Fibroblast of skin of right biceps (primary cell): ENCODE data around the gene PANK4.
"Not testable (repeated sequence)": the region's sequence is repeated elsewhere in the genome, so short reads cannot be mapped to it uniquely, and the experiment has no call there.

Experiments
- DNase-seq: peaks from one replicate; pipeline ENCODE4 v3.0.0-alpha.2; 2013

Gene PANK4

DNA sequence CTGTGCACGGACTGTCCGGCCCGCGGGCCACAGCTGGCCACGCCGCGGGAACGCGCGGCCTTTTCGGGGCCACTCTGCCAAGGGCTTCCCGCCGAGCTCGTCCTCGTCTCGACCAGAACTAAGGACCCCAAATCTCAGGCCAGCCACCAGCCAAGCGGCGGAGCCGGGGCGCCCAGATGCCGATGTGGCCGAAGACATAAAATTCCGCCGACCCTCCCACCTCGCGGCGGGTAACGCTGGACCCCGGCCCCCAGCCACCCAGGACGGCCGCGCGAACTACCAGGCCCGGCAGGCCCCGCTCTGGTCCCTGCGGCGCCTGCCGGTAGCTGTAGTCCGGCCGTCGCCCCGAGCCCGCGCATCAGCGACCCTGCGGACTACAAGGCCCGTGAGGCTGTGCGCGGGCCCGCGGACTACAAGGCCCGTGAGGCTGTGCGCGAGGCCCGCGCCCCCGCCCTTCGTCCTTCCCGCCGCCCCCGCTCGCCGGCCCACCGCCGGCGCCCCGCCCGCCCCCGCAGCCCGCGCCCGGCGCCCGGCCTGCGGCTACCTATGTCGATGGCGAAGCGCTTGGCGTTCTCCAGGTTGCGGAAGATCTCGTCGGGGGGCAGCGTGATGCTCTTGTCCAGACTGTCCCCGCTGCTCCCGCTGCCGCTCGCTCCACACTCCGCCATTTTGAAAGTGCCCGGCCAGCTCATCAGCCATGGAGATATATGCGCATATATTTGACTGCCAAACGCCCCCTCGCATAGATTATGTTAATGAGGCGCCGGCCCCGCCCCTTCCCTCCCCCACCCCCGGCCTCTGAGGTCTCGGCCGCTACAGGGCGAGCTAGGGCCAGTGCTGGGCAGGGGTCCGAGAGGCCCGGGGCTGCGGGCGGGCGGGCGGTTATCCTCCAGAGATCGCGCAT is at the start of gene PANK4:
Gene PANK4, minus strand, starts transcription at position 677 of the 904 bp plus-strand sequence. Its CDS starts 9 bp downstream, at position 668.
- peak; percentile 93 for DNase-seq

DNA sequence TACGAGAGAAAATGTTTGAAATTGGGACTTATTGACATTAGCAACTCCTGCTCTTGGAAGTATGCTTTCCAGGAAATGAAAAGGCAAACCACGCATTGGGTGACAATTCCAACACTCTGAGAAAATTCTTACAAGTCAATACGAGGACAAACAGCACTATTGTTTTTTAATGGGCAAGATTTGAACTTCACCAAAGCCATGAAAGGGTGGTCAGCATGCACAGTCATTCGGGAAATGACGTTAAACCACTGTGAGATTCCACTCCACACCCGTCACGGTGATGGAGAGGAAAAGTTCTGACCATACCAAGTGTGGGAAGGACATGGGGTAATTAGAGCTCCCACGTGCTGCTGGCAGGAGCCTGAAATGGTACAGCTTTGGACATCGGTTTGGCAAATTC is 48.0 kb upstream of the PANK4 start:
- DNase-seq = no peak

DNA sequence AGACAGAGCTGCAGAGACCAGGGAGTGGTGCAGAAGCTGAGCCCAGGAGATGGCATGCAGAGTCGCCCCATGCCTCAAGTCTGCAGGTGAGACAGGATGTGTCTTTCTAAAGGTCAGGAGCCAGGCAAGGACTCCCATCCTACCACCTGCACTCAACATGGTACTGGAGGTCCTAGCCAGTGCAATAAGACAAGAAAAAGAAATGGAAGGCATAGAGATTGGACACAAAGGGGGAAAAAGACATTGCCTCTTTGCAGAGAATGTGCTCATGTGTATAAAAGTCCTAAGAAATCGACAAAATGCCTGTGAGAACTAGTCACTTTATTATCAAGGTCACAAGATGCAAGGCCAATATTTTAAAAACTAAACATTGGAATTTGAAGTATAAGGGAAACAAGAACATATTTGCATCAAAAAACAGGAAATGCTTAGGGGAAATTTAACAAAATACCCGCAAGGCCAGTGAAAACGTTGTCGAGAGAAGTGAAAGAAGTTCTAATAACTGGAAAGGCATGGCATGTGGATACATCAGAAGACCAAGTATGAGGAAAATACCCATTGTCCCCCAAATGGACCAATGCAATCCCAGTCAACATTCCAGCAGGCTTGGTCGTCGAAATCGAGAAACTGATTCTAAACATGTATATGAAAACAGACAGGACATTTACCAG is 47.0 kb upstream of the PANK4 start:
- DNase-seq = no peak

DNA sequence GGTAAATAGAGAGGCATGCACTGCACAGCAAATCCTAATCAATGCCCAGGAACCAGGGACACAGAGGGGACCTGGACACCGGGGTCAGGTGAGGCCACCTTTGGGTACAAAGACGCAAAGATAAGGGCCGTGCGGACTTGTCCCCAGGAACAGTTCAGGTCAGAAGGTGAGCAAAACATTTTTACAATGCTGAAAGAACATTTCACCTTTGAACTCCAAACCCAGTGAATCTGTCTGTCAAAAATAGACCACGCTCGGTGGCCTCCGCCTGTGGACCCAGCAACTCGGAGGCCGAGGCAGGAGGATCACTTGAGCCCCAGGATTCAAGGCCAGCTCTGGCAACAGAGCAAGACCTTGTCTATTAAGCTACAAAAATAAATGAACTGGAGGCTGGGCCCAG is 45.0 kb upstream of the PANK4 start:
- no peak for DNase-seq

DNA sequence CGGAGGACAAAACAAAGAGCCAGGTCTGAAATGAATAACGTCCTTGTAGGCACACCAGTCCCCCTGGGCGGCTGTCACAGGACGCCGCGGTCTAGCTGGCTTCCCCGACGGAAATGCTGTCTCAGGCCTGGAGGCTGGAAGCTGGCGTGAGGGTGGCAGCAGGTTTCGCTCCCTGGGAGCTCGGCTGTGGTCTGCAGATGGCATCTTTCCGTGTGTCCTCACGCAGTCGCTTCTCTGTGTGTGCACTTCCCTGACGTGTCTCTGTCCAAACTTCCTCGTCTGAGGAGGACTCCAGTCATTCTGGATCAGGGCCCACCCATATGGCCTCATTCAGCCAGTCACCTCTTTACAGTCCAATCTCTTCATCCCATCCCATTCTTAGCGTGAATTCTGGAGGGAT is 43.9 kb upstream of the PANK4 start:
- DNase-seq = no peak

DNA sequence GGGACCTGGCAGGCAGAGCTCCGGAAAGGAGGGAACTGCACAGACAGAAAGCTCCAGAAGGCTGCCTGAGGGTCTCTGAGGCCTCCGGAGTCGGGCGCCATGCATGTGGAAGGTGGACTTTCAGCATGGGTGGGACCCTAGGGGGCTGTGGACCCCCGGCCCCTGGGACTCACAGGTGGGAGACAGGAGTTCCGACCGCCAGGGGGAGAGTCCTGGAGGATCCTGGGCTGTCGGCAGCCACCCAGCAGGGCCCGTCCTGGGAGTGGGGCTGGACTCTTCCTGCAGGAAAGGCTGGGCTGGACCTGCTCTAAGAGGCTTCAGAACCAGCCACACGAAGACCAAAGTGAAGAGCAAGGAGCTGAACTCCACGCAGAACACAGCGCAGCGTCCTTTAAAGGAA is 43.3 kb upstream of the PANK4 start:
- DNase-seq = not testable (repeated sequence)

DNA sequence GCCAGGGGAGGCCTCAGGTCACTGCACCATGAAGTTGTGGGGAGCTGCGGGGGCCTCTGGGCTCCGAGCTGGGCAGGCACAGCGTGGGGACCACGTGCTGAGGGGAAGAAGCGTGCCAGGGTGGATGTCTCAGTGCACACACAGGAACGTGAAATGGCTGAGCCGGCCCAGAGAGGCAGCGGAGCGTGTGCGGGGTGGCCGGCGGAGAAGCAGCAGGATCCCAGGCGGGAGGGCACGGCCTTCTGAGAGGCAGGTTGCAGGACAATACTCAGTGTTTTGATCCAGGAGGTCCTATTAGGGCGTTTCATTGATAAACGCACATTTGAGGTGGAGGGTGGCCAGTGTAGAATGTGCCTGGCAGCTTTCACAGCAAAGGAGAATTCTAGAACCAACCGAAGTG is 42.7 kb upstream of the PANK4 start:
- DNase-seq = no peak

DNA sequence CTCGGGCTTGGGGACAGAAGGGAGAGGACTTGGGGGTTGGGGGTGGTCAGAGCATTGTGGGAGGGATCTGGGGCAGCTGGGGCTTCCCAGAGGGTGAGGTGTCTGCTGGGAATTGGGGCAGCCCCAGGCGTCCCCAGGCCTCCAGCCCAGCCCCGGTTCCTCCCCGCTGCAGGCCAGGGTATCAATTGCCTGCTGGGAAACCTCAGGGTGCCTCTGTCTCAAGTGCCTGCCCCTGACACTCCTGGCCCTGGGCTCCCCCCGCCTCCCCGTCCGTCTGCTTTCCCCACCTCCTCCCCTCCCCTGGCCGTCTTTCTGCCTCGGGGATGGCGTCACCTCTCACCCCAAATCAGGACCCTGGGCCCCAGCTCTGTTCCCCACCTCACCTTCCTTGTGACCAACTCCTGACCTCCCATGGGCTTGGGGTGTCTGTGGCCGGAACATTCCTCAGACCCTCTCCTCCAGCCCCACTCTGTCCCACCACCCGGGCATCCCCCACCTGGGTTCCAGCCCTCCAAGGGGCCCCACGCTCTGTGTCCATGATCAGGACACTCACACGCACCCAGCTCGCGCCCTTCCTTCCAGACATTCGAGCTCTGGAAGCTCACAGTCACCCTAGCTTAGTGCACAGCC is 41.9 kb upstream of the PANK4 start:
- not testable (repeated sequence) for DNase-seq

DNA sequence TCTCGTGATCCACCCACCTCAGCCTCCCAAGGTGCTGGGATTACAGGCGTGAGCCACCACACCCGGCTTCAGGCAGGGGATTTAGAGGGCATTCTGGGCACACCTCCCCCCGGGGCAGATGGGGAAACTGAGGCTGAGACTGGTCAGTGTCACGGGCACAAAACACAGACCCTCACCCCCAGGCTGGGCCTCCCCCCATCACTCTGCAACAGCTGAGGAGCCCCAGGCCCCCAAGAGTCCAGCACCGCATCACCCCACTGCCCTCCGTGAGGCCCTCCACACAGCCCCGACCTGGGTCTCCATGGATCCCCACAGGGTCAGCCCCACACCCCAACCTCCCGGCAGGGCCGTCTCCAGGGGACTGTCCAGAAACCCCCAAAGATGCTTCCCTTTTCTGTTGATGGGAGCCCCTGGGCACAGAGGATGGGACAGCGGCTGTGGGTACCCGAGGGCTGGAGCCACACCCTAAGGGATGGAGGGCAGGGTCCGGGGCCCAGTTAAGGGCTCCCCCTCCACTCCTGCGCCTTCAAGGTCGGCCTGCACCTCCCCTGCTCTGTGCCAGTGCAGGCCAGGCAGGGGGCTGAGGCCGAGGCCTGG is 40.8 kb upstream of the PANK4 start:
- no peak for DNase-seq

DNA sequence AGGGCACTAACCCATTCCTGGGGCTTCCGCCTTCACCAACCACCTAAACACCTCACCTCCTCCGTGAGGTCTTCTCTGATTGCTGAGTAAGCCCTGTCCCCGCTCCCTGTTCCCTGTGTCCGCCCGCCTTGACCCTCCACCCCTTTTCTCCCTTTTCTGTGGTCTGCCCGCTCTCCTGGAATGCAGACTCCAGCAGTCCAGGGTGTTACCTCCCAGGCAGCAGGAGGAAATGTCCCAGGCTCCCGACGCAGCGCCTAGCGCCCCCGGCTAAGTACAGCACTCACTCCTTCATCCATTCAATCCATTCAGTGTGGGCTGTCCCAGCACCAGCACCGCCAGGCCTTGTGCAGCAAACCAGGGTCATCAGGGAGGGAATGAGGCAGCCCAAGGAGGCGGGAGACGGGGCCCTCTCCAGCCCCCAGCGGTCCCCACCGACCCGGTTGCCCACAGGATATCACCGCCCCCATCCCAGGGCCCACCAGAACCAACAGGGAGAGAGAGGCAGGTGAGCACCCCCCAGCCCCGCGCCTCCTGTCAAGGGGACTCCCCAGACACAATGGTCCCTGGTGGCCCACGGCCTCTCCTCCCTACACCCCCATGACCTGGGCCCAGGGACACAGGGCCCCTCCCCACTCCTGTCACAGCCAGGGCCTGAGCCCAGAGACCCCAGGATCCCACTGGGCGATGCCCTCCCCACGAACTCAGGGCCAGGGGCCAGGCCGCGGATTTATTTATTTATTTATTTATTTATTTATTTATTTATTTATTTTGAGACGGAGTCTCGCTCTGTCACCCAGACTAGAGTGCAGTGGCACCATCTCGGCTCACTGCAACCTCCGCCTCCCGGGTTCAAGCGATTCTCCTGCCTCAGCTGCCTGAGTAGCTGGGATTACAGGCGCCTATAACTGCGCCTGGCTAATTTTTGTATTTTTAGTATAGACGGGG is 40.0 kb upstream of the PANK4 start:
- no peak for DNase-seq

DNA sequence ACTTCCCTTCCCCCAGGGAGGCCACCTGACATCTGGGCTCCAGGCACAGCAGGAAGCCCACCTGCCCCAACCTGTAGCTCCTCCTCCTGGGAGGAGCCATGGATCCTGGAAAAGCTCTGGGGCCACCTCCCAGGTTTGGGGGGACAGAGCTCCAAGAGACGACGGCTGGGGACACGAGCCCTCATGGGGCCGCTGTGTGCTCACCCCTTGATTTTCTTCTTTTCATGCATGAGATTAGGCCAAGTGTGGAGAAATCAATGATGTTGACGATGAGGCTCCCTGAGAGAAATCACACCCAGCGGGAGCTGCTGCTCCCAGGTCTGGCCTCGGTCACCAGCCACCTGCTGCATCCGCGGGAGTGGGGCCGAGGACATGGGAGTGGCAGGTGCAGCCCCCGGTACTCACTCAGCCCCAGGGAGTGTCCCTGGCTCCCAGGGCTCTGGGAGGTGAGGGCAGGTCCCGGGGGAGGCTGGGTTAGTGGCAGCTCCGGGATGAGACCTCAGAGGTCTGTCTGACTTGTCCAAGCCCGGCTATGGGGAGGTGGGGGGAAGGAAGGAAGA is 38.5 kb upstream of the PANK4 start:
- DNase-seq = no peak

DNA sequence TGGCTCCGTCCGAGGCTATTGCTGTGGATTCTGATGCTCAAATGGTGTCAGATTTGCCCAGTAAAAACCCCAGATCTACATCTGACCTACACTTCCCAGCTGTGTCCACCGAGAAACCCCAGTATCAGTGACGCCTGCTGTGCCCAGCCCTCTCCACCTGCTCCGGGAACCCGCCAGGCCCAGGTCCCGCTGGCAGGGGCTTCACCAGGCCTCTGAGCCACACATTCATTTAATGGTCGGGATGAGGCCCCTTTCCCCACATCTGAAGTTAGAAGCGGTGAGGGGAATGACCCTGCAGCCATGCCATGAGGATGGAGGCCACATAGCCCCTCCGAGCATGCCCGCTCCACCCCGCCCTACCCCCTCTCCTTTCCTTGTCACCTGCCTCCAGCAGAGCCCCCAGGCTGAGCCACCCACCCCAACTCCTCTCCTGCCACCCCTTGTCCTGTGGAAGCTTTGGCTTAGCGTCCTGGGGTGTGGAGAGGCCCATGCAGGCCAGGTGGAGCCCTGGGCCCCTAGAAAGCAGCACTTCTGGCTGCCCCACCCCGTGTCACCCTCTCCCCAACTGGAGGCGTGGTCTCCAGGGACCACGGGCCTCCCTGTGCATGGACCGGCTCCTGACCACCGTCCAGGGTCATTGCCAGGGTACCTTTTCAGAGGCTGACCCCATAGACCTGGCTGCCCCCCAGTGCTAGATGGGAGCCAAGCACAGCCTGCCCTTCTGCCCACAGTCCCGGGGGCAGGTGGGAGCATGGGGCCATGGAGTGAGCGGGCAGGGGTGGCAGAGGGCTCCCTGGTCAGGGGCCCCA is 37.8 kb upstream of the PANK4 start:
- no peak for DNase-seq

DNA sequence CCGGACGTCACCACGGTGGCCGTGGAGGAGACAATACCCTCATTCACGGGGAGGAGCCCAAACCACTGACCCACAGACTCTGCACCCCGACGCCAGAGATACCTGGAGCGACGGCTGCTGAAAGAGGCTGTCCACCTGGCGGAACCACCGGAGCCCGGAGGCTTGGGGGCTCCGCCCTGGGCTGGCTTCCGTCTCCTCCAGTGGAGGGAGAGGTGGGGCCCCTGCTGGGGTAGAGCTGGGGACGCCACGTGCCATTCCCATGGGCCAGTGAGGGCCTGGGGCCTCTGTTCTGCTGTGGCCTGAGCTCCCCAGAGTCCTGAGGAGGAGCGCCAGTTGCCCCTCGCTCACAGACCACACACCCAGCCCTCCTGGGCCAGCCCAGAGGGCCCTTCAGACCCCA is 36.8 kb upstream of the PANK4 start:
- no peak for DNase-seq

DNA sequence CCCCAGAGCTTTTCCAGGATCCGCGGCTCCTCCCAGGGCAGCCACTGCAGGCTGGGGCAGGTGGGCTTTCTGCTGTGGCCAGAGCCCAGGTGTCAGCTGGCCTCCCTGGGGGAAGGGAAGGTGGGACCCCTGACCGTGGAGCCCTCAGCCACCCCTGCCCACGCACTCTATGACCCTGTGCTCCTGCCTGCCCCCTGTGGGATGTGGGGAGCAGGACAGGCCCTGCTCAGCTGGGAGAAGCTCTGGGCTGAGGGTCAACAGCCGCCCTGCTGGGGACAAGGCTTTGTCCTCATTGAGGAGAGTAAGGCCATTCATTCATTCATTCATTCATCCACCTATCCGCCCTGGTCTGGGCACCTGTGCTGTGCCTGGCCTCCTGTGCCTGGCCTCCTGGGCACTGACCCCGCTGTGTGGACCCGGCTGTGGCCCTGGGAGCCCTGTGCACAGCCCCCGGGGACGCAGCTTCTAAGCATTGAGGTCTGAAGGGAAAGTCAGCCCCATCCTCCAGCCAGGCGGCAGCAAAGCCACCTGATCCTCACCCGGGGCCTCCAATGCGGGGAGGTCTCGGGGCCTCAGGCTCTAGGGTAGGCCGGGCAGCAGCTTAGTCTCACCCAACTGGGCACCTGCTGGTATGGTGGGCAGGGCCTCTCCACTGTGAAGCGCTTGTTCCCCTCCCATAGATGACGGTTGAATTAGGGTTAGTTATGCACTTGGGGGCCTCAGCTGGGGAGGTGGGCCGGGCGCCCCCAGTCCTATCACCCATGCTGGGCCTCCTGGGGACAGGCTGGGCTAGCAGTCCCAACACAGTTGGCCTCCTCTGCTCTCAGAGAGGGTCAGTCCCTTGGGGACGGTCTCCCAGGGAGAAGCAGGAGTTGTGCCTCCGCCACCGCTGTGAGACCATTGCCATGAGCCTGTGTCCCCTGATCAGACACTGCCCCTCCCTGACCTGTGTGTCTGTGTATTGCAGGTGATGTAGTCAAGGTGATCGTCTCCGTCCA is 35.8 kb upstream of the PANK4 start:
- DNase-seq = no peak

DNA sequence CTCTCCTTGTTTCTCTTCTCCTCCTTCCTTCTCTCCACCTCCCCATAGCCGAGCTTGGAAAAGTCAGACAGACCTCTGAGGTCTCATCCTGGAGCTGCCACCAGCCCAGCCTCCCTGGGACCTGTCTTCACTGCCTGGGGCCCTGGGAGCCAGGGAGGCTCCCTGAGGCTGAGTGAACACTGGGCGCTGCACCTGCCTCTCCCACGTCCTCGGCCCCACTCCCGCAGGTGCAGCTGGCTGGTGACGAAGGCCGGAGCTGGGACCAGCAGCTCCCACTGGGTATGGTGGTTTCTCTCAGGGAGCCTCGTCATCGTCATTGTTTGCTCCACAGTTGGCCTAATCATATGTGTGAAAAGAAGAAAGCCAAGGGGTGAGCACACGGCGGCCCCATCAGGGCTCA is 35.0 kb upstream of the PANK4 start:
- no peak for DNase-seq

DNA sequence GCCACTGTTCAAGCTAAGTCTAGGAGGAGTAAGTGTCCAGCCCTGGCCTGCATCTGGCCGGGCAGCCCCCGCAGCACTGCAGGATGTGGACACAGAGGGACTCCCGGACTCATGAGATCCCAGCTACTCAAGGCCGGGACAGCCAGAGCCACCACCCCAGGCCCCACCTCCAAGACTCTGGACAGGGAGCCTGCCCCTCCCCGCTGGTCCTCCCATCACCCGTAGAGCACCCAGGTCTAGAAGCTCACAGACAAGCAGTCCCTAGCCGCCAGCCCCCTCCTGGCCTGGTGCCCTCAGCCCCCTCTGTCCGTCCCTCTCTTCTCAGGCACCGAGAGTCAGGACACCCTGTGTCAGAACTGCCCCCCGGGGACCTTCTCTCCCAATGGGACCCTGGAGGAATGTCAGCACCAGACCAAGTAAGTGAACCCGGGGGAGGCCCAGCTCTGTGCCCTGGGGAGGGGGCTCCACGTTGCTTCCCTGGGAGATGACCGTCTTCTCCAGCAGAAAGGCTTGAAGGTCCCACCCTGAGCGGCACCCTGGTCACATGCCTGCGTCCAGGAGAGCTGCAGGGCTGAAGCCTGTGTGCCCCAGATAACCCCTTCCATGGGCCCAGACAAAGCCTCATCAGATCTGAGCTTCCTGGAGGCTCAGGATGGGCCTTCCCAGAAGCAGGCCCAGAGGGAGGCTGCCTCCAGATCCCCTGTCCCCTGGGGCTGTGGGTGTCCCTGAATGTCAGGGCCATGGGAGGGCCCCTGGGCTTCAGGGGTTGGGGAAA is 34.1 kb upstream of the PANK4 start:
- DNase-seq = no peak

DNA sequence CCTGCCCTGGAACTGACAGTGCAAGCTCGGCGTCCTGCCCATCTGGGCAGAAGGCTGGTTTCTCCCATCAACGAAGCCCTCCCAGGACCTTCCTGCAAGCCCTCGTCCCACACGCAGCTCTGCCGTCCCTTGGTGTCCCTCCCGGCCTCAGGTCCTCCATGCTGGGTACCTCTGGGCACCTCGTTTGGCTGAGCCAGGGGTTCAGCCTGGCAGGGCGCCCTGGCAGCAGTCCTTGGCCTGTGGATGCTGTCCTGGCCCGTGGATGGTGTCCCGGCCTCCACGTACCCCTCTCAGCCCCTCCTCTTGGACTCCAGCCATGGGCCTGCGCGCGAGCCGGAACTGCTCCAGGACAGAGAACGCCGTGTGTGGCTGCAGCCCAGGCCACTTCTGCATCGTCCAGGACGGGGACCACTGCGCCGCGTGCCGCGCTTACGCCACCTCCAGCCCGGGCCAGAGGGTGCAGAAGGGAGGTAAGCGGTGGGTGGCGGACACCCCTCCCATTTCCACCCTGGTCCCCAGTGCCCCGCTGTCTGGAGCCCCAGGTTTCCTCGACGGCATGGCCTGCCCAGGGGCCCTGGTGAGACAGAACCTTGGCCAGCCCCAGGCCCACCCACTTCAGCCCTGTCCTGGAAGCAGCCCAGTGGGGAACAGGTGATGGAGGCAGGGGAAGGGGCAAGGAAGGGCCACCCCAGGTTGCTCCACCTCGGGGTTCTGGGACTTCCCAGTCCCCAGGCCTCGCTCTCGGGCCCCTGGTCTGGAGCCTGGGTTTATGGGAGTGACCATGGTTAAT is 33.3 kb upstream of the PANK4 start:
- no peak for DNase-seq

DNA sequence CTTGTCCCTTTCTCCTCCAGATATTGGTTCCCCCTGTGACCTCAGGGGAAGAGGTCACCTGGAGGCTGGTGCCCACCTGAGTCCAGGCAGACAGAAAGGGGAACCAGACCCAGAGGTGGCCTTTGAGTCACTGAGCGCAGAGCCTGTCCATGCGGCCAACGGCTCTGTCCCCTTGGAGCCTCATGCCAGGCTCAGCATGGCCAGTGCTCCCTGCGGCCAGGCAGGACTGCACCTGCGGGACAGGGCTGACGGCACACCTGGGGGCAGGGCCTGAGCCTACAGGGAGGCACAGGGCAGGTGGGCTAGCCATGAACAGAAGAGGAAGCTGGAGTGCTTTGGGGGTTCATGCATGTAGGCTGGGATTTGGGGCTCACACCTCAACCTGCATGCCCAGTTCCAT is 32.5 kb upstream of the PANK4 start:
- no peak for DNase-seq
